ENCODE measurements around the gene PON3. TPM values are rescaled to one million over a fixed set of nuclear protein-coding genes. Genes with fewer than 3 reads are reported as not detected.
"Not testable (repeated sequence)": the region's sequence is repeated elsewhere in the genome, so short reads cannot be mapped to it uniquely, and the experiment has no call there.

The PON3 gene
- total RNA-seq, 2 donors from 2014 or later, result not detected

- H3K9me3 ChIP-seq, result no peaks in the 10 kb centered on the region
- no peak for TF ChIP-seq CTCF (IDR thresholded peaks at IDR 0.05)
- DNase-seq (ENCODE audit: low spot score), result no peak
Measured at GRCh38 chr7:95389516-95389915, 6.7 kb downstream of the PON3 start.

DNA sequence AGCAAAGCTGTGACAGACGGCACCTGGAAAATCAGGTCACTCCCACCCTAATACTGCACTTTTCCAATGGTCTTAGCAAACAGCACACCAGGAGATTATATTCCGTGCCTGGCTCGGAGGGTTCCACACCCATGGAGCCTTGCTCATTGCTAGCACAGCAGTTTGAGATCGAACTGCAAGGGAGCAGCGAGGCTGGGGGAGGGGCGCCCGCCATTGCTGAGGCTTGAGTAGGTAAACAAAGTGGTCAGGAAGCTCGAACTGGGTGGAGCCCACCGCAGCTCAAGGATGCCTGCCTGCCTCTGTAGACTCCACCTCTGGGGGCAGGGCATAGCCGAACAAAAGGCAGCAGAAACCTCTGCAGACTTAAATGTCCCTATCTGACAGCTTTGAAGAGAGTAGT lies 16.7 kb downstream of the PON3 start:
- H3K9me3 ChIP-seq; H3K36me3 ChIP-seq; H3K4me3 ChIP-seq; H3K4me1 ChIP-seq (ENCODE audit: control insufficient read depth in 1 of 2, low read depth in 2 of 2); H3K27ac ChIP-seq; H3K27me3 ChIP-seq (replicated peaks; ENCODE audit: insufficient read depth); ATAC-seq (ENCODE audit: insufficient number of reproducible peaks, low FRiP score, low read depth); DNase-seq (ENCODE audit: low spot score): not testable (repeated sequence)

More at GRCh38 chr7:95389516-95389915, 6.7 kb downstream of the PON3 start:
- Histone ChIP-seq H3K27ac (no peak overlapping the region), H3K4me1 (ENCODE audit: control insufficient read depth in 1 of 2, low read depth in 2 of 2) (no peaks in the 10 kb centered on the region), H3K27me3 (replicated peaks; ENCODE audit: insufficient read depth) (no peaks in the 10 kb centered on the region), H3K36me3 (no peaks in the 10 kb centered on the region), H3K4me3 (no peak overlapping the region)
- ATAC-seq (ENCODE audit: insufficient number of reproducible peaks, low FRiP score, low read depth), result no peak

- no peaks in the 10 kb centered on the region for H3K27me3 ChIP-seq (replicated peaks; ENCODE audit: insufficient read depth)
- DNase-seq (ENCODE audit: low spot score) (no peak), ATAC-seq (ENCODE audit: insufficient number of reproducible peaks, low FRiP score, low read depth) (no peak)
- peaks cover 5% of the 10 kb centered on the region for H3K9me3 ChIP-seq
- no peaks in the 10 kb centered on the region for H3K4me1 ChIP-seq (ENCODE audit: control insufficient read depth in 1 of 2, low read depth in 2 of 2)
- H3K36me3 ChIP-seq, result no peaks in the 10 kb centered on the region
- H3K4me3 ChIP-seq, result no peak overlapping the region
- no peak for TF ChIP-seq CTCF (IDR thresholded peaks at IDR 0.05)
- H3K27ac ChIP-seq, result no peak overlapping the region
Measured at GRCh38 chr7:95376632-95377400, 19.4 kb downstream of the PON3 start.

DNA sequence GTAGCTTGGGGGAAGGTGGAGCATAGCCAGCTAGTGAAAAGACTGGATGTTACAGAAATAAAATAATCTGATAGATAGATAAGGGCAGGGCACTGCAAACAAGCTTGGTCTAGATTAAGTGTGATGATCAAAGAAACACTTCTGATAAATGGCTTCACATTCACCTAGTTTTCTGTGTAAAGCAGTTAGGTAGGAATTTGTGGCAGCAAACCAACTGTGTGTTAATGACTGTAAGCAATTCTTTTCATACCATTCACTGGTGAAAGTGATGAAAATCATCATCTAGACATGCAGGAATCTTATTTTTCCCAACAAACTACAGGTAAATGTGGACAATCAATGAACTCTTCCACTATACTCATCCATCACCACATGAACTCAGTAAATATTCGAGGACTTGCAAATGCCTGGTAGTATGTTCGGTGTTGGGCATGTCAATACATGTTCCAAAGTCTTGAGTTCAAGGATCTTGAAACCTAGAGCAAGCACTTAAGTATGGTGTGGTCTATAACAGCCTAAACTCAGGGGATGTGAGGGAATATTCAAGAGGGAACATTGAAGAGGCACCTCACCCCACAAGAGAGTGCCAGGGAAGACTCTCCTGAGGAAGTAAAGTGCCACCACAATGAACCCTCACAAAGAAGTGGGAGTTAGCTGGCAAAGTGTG lies 20.5 kb downstream of the PON3 start:
- no peak overlapping the region for H3K27ac ChIP-seq
- H3K9me3 ChIP-seq, result peaks cover 5% of the 10 kb centered on the region
- H3K4me3 ChIP-seq, result no peak overlapping the region
- TF ChIP-seq CTCF (IDR thresholded peaks at IDR 0.05), result no peak
- ATAC-seq (ENCODE audit: insufficient number of reproducible peaks, low FRiP score, low read depth), result no peak
- H3K27me3 ChIP-seq (replicated peaks; ENCODE audit: insufficient read depth), result no peaks in the 10 kb centered on the region
- no peaks in the 10 kb centered on the region for H3K36me3 ChIP-seq
- no peak for DNase-seq (ENCODE audit: low spot score)
- H3K4me1 ChIP-seq (ENCODE audit: control insufficient read depth in 1 of 2, low read depth in 2 of 2), result no peaks in the 10 kb centered on the region

- no peak for DNase-seq (ENCODE audit: low spot score)
Measured at GRCh38 chr7:95373323-95373722, 22.9 kb downstream of the PON3 start.

More at GRCh38 chr7:95373323-95373722, 22.9 kb downstream of the PON3 start:
- H3K9me3 ChIP-seq, result no peaks in the 10 kb centered on the region
- H3K4me1 ChIP-seq (ENCODE audit: control insufficient read depth in 1 of 2, low read depth in 2 of 2), result no peaks in the 10 kb centered on the region
- H3K27me3 ChIP-seq (replicated peaks; ENCODE audit: insufficient read depth), result no peaks in the 10 kb centered on the region
- H3K36me3 ChIP-seq, result no peaks in the 10 kb centered on the region
- no peak for ATAC-seq (ENCODE audit: insufficient number of reproducible peaks, low FRiP score, low read depth)
- no peak overlapping the region for H3K4me3 ChIP-seq
- H3K27ac ChIP-seq, result no peak overlapping the region
- TF ChIP-seq CTCF (IDR thresholded peaks at IDR 0.05), result no peak
